AG09319 (cell line): ENCODE measurements around the gene ZNF385D.
"Not testable (repeated sequence)": the region's sequence is repeated elsewhere in the genome, so short reads cannot be mapped to it uniquely, and the experiment has no call there.

ENCODE experiments used
- DNase-seq: peaks from one replicate; pipeline ENCODE4 v3.0.0-alpha.2; 2010; ENCODE audit warnings: low read depth; ENCODE audit errors: extremely low read depth
- CTCF ChIP-seq: IDR thresholded peaks from 2 replicates; pipeline ENCODE4 v1.5.1; 2011; ENCODE audit warnings: low read depth, mild to moderate bottlenecking, inconsistent platforms, low read length, moderate library complexity

The ZNF385D gene

DNA sequence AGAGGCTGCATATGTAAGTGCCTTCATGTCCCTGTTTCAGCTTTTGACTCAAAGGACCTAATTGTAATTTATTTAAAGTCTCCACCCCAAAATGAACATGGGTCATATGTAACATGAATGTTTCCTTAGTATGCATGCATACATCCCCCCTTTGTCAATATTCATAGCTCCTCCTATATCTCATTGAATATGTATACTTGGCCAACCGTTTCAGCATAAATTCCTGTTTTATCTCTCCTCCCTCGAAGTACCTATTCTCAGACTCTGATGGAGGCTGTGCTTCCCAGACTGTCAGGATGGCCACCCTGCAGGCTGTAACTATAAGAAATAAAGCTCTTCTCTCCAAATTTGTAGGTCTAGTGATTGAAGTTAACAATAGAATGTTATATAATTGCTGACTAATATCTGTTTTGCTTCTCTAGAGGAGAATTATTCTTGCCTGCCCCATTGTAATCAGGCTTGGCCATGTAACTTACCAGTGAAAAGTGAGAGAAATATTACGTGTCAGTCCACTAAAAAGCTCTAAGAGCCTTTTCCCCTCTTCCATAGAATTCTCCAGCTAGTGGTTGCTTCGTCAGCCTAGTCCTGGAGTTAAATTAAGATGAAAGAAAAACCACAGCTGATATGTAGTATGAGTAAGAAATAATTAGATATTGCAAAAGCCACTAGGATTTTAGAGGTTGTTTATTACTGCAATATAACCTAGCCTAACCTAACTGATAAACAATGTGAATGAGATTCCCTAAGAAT, 245.1 kb downstream of the ZNF385D start:
- no peak for DNase-seq
- no peak for TF ChIP-seq CTCF

DNA sequence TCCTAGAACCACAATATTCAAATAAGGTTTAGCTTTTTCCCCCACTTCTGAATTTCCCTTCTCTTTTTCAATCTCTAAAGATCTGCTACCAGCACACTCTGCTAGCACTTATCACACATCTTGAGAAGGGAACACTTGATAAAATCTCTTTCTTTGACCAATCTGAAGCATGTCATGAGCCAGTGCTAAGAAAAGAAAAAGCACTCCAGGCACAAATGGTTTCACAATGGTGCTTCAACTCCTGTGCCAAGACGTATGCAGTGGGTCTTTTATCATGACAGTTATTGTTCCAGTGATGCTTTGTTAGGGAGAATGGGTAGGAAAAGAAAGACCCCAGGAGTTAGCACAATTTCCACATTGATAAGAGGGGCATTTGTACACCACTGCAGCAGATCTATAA, 248.4 kb downstream of the ZNF385D start:
- DNase-seq, result no peak
- TF ChIP-seq CTCF, result no peak

DNA sequence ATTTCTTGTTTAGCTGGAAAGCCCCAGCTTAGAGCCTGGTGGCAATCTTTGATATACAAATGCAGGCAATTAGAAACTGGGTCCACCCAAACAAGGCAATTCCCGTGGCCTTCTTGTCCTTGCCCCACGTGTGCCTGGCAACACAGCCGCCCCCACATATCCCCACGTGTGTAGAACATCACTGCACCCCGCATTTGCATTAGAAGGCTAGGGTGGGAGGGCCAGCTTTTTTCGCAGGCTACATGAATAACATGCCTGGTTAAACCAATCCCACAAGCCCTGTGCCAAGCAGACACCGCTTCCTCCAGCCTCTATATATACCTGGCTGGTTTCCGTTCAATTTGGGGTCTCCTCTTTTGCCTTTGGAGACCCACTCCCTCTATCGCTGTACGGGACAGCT, 250.2 kb downstream of the ZNF385D start:
- no peak for TF ChIP-seq CTCF
- no peak for DNase-seq

GRCh38 chr3:21490671-21491070, 260.3 kb downstream of the ZNF385D start:
- not testable (repeated sequence) for DNase-seq

DNA sequence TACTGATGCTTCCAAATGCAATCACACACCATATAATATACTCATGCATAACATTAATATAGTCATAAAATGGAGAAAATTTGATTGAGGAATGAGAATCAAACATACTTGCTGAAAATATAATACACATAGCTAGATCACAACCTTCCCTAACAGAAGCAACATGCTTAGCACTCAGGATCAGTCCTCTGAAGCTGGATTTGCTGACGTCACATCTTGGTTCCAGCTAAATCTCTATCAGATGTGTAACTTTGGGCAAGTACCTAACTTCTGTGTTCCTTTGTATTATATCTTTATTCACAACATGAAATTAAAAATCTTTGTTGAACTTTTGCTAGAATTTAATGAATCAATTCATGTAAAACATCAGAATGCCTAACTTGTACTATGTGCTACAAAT, 263.5 kb downstream of the ZNF385D start:
- no peak for TF ChIP-seq CTCF
- no peak for DNase-seq

DNA sequence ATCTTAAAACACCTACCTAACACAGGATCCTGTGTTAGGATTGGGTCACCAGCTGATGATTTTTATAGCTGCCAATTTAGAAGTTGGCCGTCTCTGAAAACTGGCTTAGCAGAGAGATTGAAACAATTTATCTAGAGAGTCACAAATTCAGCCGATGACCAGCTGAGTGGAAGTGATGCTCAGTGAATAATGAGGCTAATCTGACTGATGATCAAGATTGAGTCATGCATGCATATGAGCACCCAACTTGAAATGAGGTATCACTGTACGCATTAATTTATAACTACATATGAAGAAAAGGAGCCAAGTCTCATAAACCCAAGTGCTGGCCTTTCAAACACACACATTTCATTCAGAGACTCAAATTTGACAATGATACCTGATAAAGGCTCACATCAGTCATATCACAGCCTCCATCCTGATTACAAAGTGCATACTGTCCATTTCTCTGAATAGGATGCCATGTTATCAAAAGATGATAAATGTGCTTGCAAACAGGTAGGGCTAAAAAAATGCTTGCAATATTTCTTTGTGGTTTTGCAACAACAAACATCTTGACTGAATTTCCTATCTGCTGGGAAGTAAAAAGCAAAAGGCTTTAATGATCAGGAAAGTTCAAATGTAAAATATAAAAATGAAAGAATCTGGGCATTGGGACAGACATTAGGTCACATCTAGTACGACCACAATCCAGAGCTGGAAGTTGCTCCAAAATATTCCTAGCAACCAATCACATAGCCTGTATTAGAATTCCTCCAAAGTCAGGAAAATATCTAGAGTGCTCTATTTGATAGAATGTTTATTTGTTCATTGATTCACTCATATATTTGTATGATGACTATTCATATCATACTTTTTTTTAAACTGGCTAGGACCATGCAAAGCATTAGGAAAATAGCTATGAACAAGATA, 264.7 kb downstream of the ZNF385D start:
- DNase-seq, result not testable (repeated sequence)

DNA sequence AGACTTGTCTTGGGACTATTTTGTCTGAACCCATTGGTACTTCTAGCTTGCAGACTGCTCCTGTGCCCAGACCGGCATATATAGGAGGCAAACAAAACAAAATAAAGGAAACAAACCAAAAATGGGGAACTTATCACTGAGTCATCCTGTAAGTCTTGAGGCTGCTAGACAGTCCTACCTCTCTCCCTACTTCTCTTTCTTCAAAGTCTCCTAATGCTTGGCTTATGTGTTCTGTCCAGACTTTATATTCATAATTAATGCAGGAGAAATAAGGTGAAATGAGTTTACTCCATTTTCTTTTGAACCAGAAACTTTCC, 266.2 kb downstream of the ZNF385D start:
- TF ChIP-seq CTCF, result no peak
- no peak for DNase-seq

DNA sequence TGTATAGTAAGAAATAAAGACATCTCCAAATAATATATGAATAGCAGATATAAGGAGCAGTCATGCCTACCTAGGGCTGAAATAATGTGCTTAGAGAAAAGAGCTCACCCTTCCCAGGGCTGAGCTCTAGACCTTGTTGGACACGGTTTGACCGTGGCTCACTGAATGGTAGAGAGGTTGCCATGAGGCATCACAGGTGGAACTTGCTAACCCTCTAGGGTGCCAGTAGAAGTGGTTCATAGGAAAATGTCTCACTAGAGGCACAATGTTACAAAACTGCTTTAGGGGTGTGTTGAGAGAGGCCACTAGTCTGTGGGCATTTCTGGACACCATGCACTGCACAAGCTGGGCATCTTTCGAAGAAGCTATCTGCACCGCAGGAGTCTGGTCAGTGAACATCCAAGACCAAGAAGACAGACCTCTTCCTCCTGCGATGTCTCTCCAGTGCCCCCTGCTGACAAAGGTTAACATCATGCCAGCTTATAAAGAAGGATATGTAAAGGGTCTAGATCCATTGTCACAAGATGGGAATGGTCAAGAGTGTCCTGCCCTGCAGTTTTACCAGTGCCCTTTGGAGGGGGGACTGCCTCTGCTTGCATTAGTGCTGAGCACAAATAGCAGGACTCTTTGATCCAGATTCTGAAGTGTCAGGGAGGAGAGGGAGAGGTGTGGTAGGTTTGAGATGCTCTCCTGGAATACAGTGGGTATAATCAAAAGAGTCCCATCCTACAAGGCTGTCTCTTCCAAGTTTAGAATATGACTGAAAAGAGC, 266.8 kb downstream of the ZNF385D start:
- peak; percentile 82 for TF ChIP-seq CTCF
- DNase-seq, result peak; percentile 51
